GM23248 (cell line): ENCODE data around the gene DLG2. TPM values are rescaled to one million over a fixed set of nuclear protein-coding genes. Genes with fewer than 3 reads are reported as not detected.

Experiments
- DNase-seq: peaks from one replicate; pipeline ENCODE4 v3.0.0-alpha.2; 2015
- H2AFZ ChIP-seq: fragments of 200-600 bp; sonication (generic); 2 replicates; pipeline ENCODE4 v1.6.1; 2016; ENCODE audit warnings: antibody characterized with exemption
- H3F3A ChIP-seq: fragments of 200-600 bp; sonication (generic); 2 replicates; pipeline ENCODE4 v1.6.1; 2016; ENCODE audit warnings: mild to moderate bottlenecking, antibody characterized with exemption, mixed run types; ENCODE audit not compliant: insufficient read depth
- H3K27ac ChIP-seq: fragments of 200-600 bp; sonication (generic); 2 replicates; pipeline ENCODE4 v1.5.1; 2016; ENCODE audit warnings: mild to moderate bottlenecking
- H3K27me3 ChIP-seq: fragments of 200-600 bp; sonication (generic); replicated peaks from 2 replicates; pipeline ENCODE4 v1.6.1; 2016; ENCODE audit warnings: mild to moderate bottlenecking; ENCODE audit not compliant: insufficient read depth
- H3K36me3 ChIP-seq: fragments of 200-600 bp; sonication (generic); 2 replicates; pipeline ENCODE4 v1.6.1; 2016; ENCODE audit warnings: low read depth, mild to moderate bottlenecking
- H3K4me1 ChIP-seq: fragments of 200-600 bp; sonication (generic); 2 replicates; pipeline ENCODE4 v1.6.1; 2016; ENCODE audit warnings: mild to moderate bottlenecking; ENCODE audit not compliant: insufficient read depth
- H3K4me2 ChIP-seq: fragments of 200-600 bp; sonication (generic); one replicate; pipeline ENCODE4 v1.6.1; 2016; ENCODE audit warnings: mild to moderate bottlenecking; ENCODE audit not compliant: unreplicated experiment
- H3K4me3 ChIP-seq: fragments of 200-600 bp; sonication (generic); 2 replicates; pipeline ENCODE4 v1.5.1; 2016; ENCODE audit warnings: mild to moderate bottlenecking
- H3K79me2 ChIP-seq: fragments of 200-600 bp; sonication (generic); 2 replicates; pipeline ENCODE4 v1.6.1; 2016; ENCODE audit warnings: mild to moderate bottlenecking; ENCODE audit not compliant: insufficient read depth
- H3K9ac ChIP-seq: fragments of 200-600 bp; sonication (generic); 2 replicates; pipeline ENCODE4 v1.6.1; 2016; ENCODE audit warnings: mild to moderate bottlenecking
- H3K9me2 ChIP-seq: fragments of 200-600 bp; sonication (generic); 2 replicates; pipeline ENCODE4 v1.6.1; 2016; ENCODE audit warnings: mixed run types, mild to moderate bottlenecking, moderate library complexity; ENCODE audit not compliant: insufficient read depth
- H3K9me3 ChIP-seq: fragments of 200-600 bp; sonication (generic); one replicate; pipeline ENCODE4 v1.6.1; 2017; ENCODE audit warnings: low read depth
- H4K20me1 ChIP-seq: fragments of 200-600 bp; sonication (generic); 2 replicates; pipeline ENCODE4 v1.6.0; 2016; ENCODE audit not compliant: insufficient read depth
- EZH2 ChIP-seq: fragments of 200-600 bp; sonication (generic); IDR thresholded peaks from 2 replicates; pipeline ENCODE4 v1.6.1; 2018; ENCODE audit warnings: antibody characterized with exemption, mild to moderate bottlenecking; ENCODE audit not compliant: insufficient read depth, poor library complexity, severe bottlenecking
- EZH2phosphoT487 ChIP-seq: fragments of 200-600 bp; sonication (generic); IDR thresholded peaks from 2 replicates; pipeline ENCODE4 v1.6.1; 2018; ENCODE audit warnings: antibody characterized with exemption, moderate library complexity, mild to moderate bottlenecking, low read depth; ENCODE audit not compliant: insufficient read depth
- WGBS, 2 experiments: methylation state at CpG; one replicate each; pipeline ENCODE4 v1.1.6; 2015 to 2017; ENCODE audit warnings: low lambda C conversion rate in 2 of 2, low coverage in 1 of 2; ENCODE audit errors: missing lambda C conversion rate in 2 of 2; 5-methylcytosine and 5-hydroxymethylcytosine counted together
- in situ Hi-C: fragments of 300-500 bp; cut with MboI; formaldehyde crosslinking; loops from 2 replicates; pipeline ENCODE4 v1.15.0; 2020
- polyA plus RNA-seq: library from polyadenylated mRNA; unstranded; fragments of >200 nt; fragmentation: Nextera tagmentation; extraction: Ambion mirVana; gene quantifications from 2 replicates; pipeline ENCODE4 v1.2.1, GENCODE V29; 2016
- total RNA-seq: library from RNA; depleted of rRNA; stranded (reverse); fragments of >200 nt; shearing (Covaris generic); gene quantifications from 2 replicates; pipeline ENCODE4 v1.2.3, GENCODE V29; 2014

Gene DLG2
- total and polyA plus RNA-seq, 2 experiments from 2014 or later = 1.1 to 1.7 TPM

GRCh38 chr11:83566950-83567349 lies 2060.2 kb downstream of the DLG2 start:
- in situ Hi-C loops = no loop called here
- peak overlapping the region; percentile 61 for H3K4me2 ChIP-seq
- no peaks in the 10 kb centered on the region for H4K20me1 ChIP-seq
- H3K9me2 ChIP-seq = no peaks in the 10 kb centered on the region
- H3F3A ChIP-seq = peaks cover 49% of the 10 kb centered on the region
- WGBS, 2 experiments = 0% methylated on average over 4 of the region's 4 CpGs
- H3K4me1 ChIP-seq = peaks cover 58% of the 10 kb centered on the region
- no peaks in the 10 kb centered on the region for H3K79me2 ChIP-seq
- TF ChIP-seq EZH2phosphoT487 (0 out of 2 replicates have a peak, but pooled peaks have one; percentile 68), EZH2 (no peak)
- peak; percentile 93 for DNase-seq
- H2AFZ ChIP-seq = no peak overlapping the region
- no peaks in the 10 kb centered on the region for H3K36me3 ChIP-seq
- 0 out of 2 replicates have a peak overlapping the region, but pooled peaks have one; percentile 19 for H3K9ac ChIP-seq
- no peaks in the 10 kb centered on the region for H3K27me3 ChIP-seq
- H3K27ac ChIP-seq = peak overlapping the region; percentile 62
- H3K4me3 ChIP-seq = peak overlapping the region; percentile 34
- H3K9me3 ChIP-seq = no peaks in the 10 kb centered on the region

GRCh38 chr11:83564870-83565269 lies 2062.3 kb downstream of the DLG2 start:
- Histone ChIP-seq H3K9ac (no peak overlapping the region), H3K4me1 (peaks cover 39% of the 10 kb centered on the region), H3F3A (peaks cover 40% of the 10 kb centered on the region), H3K27ac (no peak overlapping the region), H3K4me2 (no peak overlapping the region), H3K9me2 (no peaks in the 10 kb centered on the region), H3K36me3 (no peaks in the 10 kb centered on the region), H2AFZ (no peak overlapping the region), H3K27me3 (no peaks in the 10 kb centered on the region), H3K79me2 (no peaks in the 10 kb centered on the region), H4K20me1 (no peaks in the 10 kb centered on the region), H3K9me3 (no peaks in the 10 kb centered on the region), H3K4me3 (no peak overlapping the region)
- no peak for DNase-seq
- in situ Hi-C loops = no loop called here
- TF ChIP-seq EZH2 = no peak
- no peak for TF ChIP-seq EZH2phosphoT487
- WGBS, 2 experiments = 97 to 100% methylated on average over 1 of the region's 1 CpG

- no peak overlapping the region for H3K4me3 ChIP-seq
- no peak overlapping the region for H2AFZ ChIP-seq
- in situ Hi-C loops = no loop called here
- no peak overlapping the region for H3K27ac ChIP-seq
- H3K27me3 ChIP-seq = no peaks in the 10 kb centered on the region
- H3K9me3 ChIP-seq = no peaks in the 10 kb centered on the region
- H3K36me3 ChIP-seq = no peaks in the 10 kb centered on the region
- H3K79me2 ChIP-seq = no peaks in the 10 kb centered on the region
- 82 to 87% methylated on average over 2 of the region's 2 CpGs for WGBS, 2 experiments
- no peak for DNase-seq
- H3K4me2 ChIP-seq = no peak overlapping the region
- H3K9ac ChIP-seq = no peak overlapping the region
- H3F3A ChIP-seq = no peaks in the 10 kb centered on the region
- TF ChIP-seq EZH2phosphoT487 = no peak
- no peak for TF ChIP-seq EZH2
- no peaks in the 10 kb centered on the region for H3K9me2 ChIP-seq
- no peaks in the 10 kb centered on the region for H4K20me1 ChIP-seq
- no peaks in the 10 kb centered on the region for H3K4me1 ChIP-seq
Observed at GRCh38 chr11:83558281-83558680, 2068.9 kb downstream of the DLG2 start.

- Histone ChIP-seq H3K9me2 (no peaks in the 10 kb centered on the region), H3K27ac (no peak overlapping the region), H3K4me1 (no peaks in the 10 kb centered on the region), H3K9me3 (no peaks in the 10 kb centered on the region), H3K27me3 (no peaks in the 10 kb centered on the region), H4K20me1 (no peaks in the 10 kb centered on the region), H3K79me2 (no peaks in the 10 kb centered on the region), H3F3A (no peaks in the 10 kb centered on the region), H3K4me3 (no peak overlapping the region), H2AFZ (no peak overlapping the region), H3K36me3 (no peaks in the 10 kb centered on the region), H3K4me2 (no peak overlapping the region), H3K9ac (no peak overlapping the region)
- in situ Hi-C loops = no loop called here
- DNase-seq = no peak
- TF ChIP-seq EZH2 (no peak), EZH2phosphoT487 (no peak)
- WGBS, 2 experiments = 97 to 98% methylated on average over 2 of the region's 2 CpGs
Observed at GRCh38 chr11:83557653-83558052, 2069.5 kb downstream of the DLG2 start.

GRCh38 chr11:83554876-83555275 lies 2072.3 kb downstream of the DLG2 start:
- H3K9me3 ChIP-seq = no peaks in the 10 kb centered on the region
- H3K79me2 ChIP-seq = no peaks in the 10 kb centered on the region
- H3F3A ChIP-seq = no peaks in the 10 kb centered on the region
- H3K4me1 ChIP-seq = no peaks in the 10 kb centered on the region
- H3K4me3 ChIP-seq = no peak overlapping the region
- no peaks in the 10 kb centered on the region for H3K9me2 ChIP-seq
- DNase-seq = no peak
- no peaks in the 10 kb centered on the region for H4K20me1 ChIP-seq
- H3K27ac ChIP-seq = no peak overlapping the region
- TF ChIP-seq EZH2 = no peak
- TF ChIP-seq EZH2phosphoT487 = no peak
- H3K9ac ChIP-seq = no peak overlapping the region
- H3K36me3 ChIP-seq = no peaks in the 10 kb centered on the region
- H3K27me3 ChIP-seq = no peaks in the 10 kb centered on the region
- in situ Hi-C loops = no loop called here
- no peak overlapping the region for H2AFZ ChIP-seq
- no peak overlapping the region for H3K4me2 ChIP-seq
